ENCODE measurements around the gene PDE6C. TPM values are rescaled to one million over a fixed set of nuclear protein-coding genes. Genes with fewer than 3 reads are reported as not detected.

PDE6C gene
- total and polyA plus RNA-seq, 2 donors (not counting 1 experiment from before 2014, with no cell fraction given) = not detected

- no peak overlapping the region for H3K4me3 Mint-ChIP-seq
- intact Hi-C loops (cut with micrococcal nuclease) = no loop called here
- H3K27ac Mint-ChIP-seq = no peak overlapping the region
- no peak for TF ChIP-seq CTCF (IDR thresholded peaks at IDR 0.05)
- no peak for TF ChIP-seq EZH2 (IDR thresholded peaks at IDR 0.05; ENCODE audit: borderline replicate concordance, insufficient read depth, low read depth, low read length, poor library complexity, severe bottlenecking)
- H3K27ac ChIP-seq (ENCODE audit: low read length in 2 of 2) = no peak overlapping the region
- H3K4me3 ChIP-seq (ENCODE audit: control extremely low read depth in 1 of 5, extremely low read depth in 1 of 5, insufficient read depth in 1 of 5, low read depth in 2 of 5, low read length in 4 of 5) = no peak overlapping the region
- H2AFZ ChIP-seq (ENCODE audit: insufficient read depth, low read depth, low read length, poor library complexity, severe bottlenecking) = no peak overlapping the region
- no peaks in the 10 kb centered on the region for H3K4me1 Mint-ChIP-seq
- H3K36me3 ChIP-seq (replicated peaks in 1 of 2; ENCODE audit: control extremely low read depth in 1 of 2, control insufficient read depth in 1 of 2, extremely low read depth in 1 of 2, insufficient read depth in 2 of 2, low read length in 1 of 2) = no peaks in the 10 kb centered on the region
- no peaks in the 10 kb centered on the region for H3K9me3 ChIP-seq (ENCODE audit: control extremely low read depth in 1 of 3, control insufficient read depth in 2 of 3, insufficient read depth in 1 of 3, low read length in 2 of 3)
- no peaks in the 10 kb centered on the region for H4K20me1 ChIP-seq (ENCODE audit: control insufficient read depth, insufficient read depth, low read length, poor library complexity, severe bottlenecking)
- no peak overlapping the region for H3K4me2 ChIP-seq (replicated peaks; ENCODE audit: low read depth, low read length, poor library complexity, severe bottlenecking)
- ChIA-PET CTCF (interaction anchor here (0.8 kb wide), 1 partner anchor 225 kb away, joined by 3 read pairs; no protein-coding TSS in a partner anchor), POLR2A (no interaction called here)
- H3K9me3 Mint-ChIP-seq (ENCODE audit: insufficient read depth) = no peaks in the 10 kb centered on the region
- H3K9ac ChIP-seq (ENCODE audit: low read length) = no peak overlapping the region
- no peaks in the 10 kb centered on the region for H3K4me1 ChIP-seq (ENCODE audit: control insufficient read depth in 2 of 2, insufficient read depth in 2 of 2, low read length in 2 of 2)
- WGBS (ENCODE audit: insufficient coverage) = 92% methylated on average over 5 of the region's 8 CpGs
- H3K27me3 Mint-ChIP-seq = peaks cover 7% of the 10 kb centered on the region
- H3K79me2 ChIP-seq (ENCODE audit: control insufficient read depth, insufficient read depth, low read length) = no peaks in the 10 kb centered on the region
- peaks cover 0 to 4% (median 0%) of the 10 kb centered on the region in 4 experiments for H3K27me3 ChIP-seq (replicated peaks in 1 of 4; ENCODE audit: control extremely low read depth in 1 of 4, control insufficient read depth in 3 of 4, insufficient read depth in 4 of 4, low read length in 3 of 4)
- DNase-seq = no peak
- ATAC-seq (ENCODE audit: low read depth) = no peak
Observed at GRCh38 chr10:93591065-93591808, 21.1 kb upstream of the PDE6C start.

- Histone ChIP-seq H3K79me2 (ENCODE audit: control insufficient read depth, insufficient read depth, low read length) (no peaks in the 10 kb centered on the region), H3K4me1 (ENCODE audit: control insufficient read depth in 2 of 2, insufficient read depth in 2 of 2, low read length in 2 of 2) (no peaks in the 10 kb centered on the region), H3K9ac (ENCODE audit: low read length) (no peak overlapping the region), H3K27me3 (replicated peaks in 1 of 4; ENCODE audit: control extremely low read depth in 1 of 4, control insufficient read depth in 3 of 4, insufficient read depth in 4 of 4, low read length in 3 of 4) (peaks cover 0 to 4% (median 0%) of the 10 kb centered on the region in 4 experiments), H3K36me3 (replicated peaks in 1 of 2; ENCODE audit: control extremely low read depth in 1 of 2, control insufficient read depth in 1 of 2, extremely low read depth in 1 of 2, insufficient read depth in 2 of 2, low read length in 1 of 2) (no peaks in the 10 kb centered on the region), H2AFZ (ENCODE audit: insufficient read depth, low read depth, low read length, poor library complexity, severe bottlenecking) (no peak overlapping the region), H4K20me1 (ENCODE audit: control insufficient read depth, insufficient read depth, low read length, poor library complexity, severe bottlenecking) (no peaks in the 10 kb centered on the region), H3K4me2 (replicated peaks; ENCODE audit: low read depth, low read length, poor library complexity, severe bottlenecking) (no peak overlapping the region), H3K4me3 (ENCODE audit: control extremely low read depth in 1 of 5, extremely low read depth in 1 of 5, insufficient read depth in 1 of 5, low read depth in 2 of 5, low read length in 4 of 5) (no peak overlapping the region), H3K27ac (ENCODE audit: low read length in 2 of 2) (no peak overlapping the region), H3K9me3 (ENCODE audit: control extremely low read depth in 1 of 3, control insufficient read depth in 2 of 3, insufficient read depth in 1 of 3, low read length in 2 of 3) (no peaks in the 10 kb centered on the region)
- Mint-ChIP-seq H3K4me3 (no peak overlapping the region), H3K27me3 (peaks cover 14% of the 10 kb centered on the region), H3K4me1 (no peaks in the 10 kb centered on the region), H3K9me3 (ENCODE audit: insufficient read depth) (no peaks in the 10 kb centered on the region), H3K27ac (no peak overlapping the region)
- ChIA-PET CTCF (no interaction called here), POLR2A (no interaction called here)
- TF ChIP-seq CTCF (IDR thresholded peaks at IDR 0.05) (no peak), EZH2 (IDR thresholded peaks at IDR 0.05; ENCODE audit: borderline replicate concordance, insufficient read depth, low read depth, low read length, poor library complexity, severe bottlenecking) (no peak)
- DNase-seq (no peak), ATAC-seq (ENCODE audit: low read depth) (no peak)
- intact Hi-C loops (cut with micrococcal nuclease) = no loop called here
- 93% methylated on average over 2 of the region's 4 CpGs for WGBS (ENCODE audit: insufficient coverage)
Observed at GRCh38 chr10:93593254-93593653, 19.1 kb upstream of the PDE6C start.

Measured in B cell (primary cell).